ENCODE measurements around the gene AQP2.

Gene AQP2

GRCh38 chr12:49967042-49967776, 16.7 kb downstream of the AQP2 start:
- H3K27me3 ChIP-seq (ENCODE audit: insufficient read depth, low read length), result 0 out of 2 replicates have a peak, but pooled peaks cover 3% of the 10 kb centered on the region

GRCh38 chr12:49967777-49968250, 17.3 kb downstream of the AQP2 start:
- no peak for TF ChIP-seq EZH2 (IDR thresholded peaks at IDR 0.05; ENCODE audit: borderline replicate concordance, low read length)
- no peak for TF ChIP-seq CTCF (IDR thresholded peaks at IDR 0.05; ENCODE audit: low read length)
- Histone ChIP-seq H3K4me1 (ENCODE audit: insufficient read depth, low read length, severe bottlenecking) (peaks cover 9% of the 10 kb centered on the region), H3K4me3 (ENCODE audit: low read depth, low read length, poor library complexity, severe bottlenecking) (peak overlapping the region; percentile 61), H4K20me1 (ENCODE audit: insufficient read depth, low read length) (no peaks in the 10 kb centered on the region), H3K36me3 (ENCODE audit: insufficient read depth, low read length) (no peaks in the 10 kb centered on the region), H3K79me2 (ENCODE audit: insufficient read depth, low read length) (no peaks in the 10 kb centered on the region), H2AFZ (ENCODE audit: low read length) (no peak overlapping the region), H3F3A (ENCODE audit: insufficient read depth, low read length) (no peaks in the 10 kb centered on the region), H3K4me2 (ENCODE audit: low read length) (peak overlapping the region; percentile 86), H3K27me3 (ENCODE audit: insufficient read depth, low read length) (0 out of 2 replicates have a peak, but pooled peaks cover 3% of the 10 kb centered on the region), H3K9me3 (ENCODE audit: low read length) (no peaks in the 10 kb centered on the region), H3K9ac (ENCODE audit: low read length) (no peak overlapping the region; the same call in 1 of the 2 replicates), H3K27ac (ENCODE audit: low read depth, low read length, poor library complexity, severe bottlenecking) (no peak overlapping the region), H3K9me2 (ENCODE audit: low read depth, low read length) (no peaks in the 10 kb centered on the region)

More at GRCh38 chr12:49967042-49967776, 16.7 kb downstream of the AQP2 start:
- peak overlapping the region; percentile 86 for H3K4me2 ChIP-seq (ENCODE audit: low read length)
- H3K9me2 ChIP-seq (ENCODE audit: low read depth, low read length), result no peaks in the 10 kb centered on the region
- no peaks in the 10 kb centered on the region for H3K79me2 ChIP-seq (ENCODE audit: insufficient read depth, low read length)
- H3F3A ChIP-seq (ENCODE audit: insufficient read depth, low read length), result no peaks in the 10 kb centered on the region
- no peaks in the 10 kb centered on the region for H4K20me1 ChIP-seq (ENCODE audit: insufficient read depth, low read length)
- H3K36me3 ChIP-seq (ENCODE audit: insufficient read depth, low read length), result no peaks in the 10 kb centered on the region
- TF ChIP-seq EZH2 (IDR thresholded peaks at IDR 0.05; ENCODE audit: borderline replicate concordance, low read length), result no peak
- TF ChIP-seq CTCF (IDR thresholded peaks at IDR 0.05; ENCODE audit: low read length), result peak; percentile 80
- peak overlapping the region; percentile 61 for H3K4me3 ChIP-seq (ENCODE audit: low read depth, low read length, poor library complexity, severe bottlenecking)
- H3K4me1 ChIP-seq (ENCODE audit: insufficient read depth, low read length, severe bottlenecking), result peaks cover 9% of the 10 kb centered on the region
- H2AFZ ChIP-seq (ENCODE audit: low read length), result 0 out of 2 replicates have a peak overlapping the region, but pooled peaks have one; percentile 45
- H3K9ac ChIP-seq (ENCODE audit: low read length), result peak overlapping the region; percentile 60
- no peak overlapping the region for H3K27ac ChIP-seq (ENCODE audit: low read depth, low read length, poor library complexity, severe bottlenecking)
- no peaks in the 10 kb centered on the region for H3K9me3 ChIP-seq (ENCODE audit: low read length)

GRCh38 chr12:49968471-49968870, 17.9 kb downstream of the AQP2 start:
- Histone ChIP-seq H3K9me3 (ENCODE audit: low read length) (no peaks in the 10 kb centered on the region), H4K20me1 (ENCODE audit: insufficient read depth, low read length) (no peaks in the 10 kb centered on the region), H3K4me2 (ENCODE audit: low read length) (no peak overlapping the region), H3K36me3 (ENCODE audit: insufficient read depth, low read length) (no peaks in the 10 kb centered on the region), H3K4me1 (ENCODE audit: insufficient read depth, low read length, severe bottlenecking) (peaks cover 9% of the 10 kb centered on the region), H3K27me3 (ENCODE audit: insufficient read depth, low read length) (0 out of 2 replicates have a peak, but pooled peaks cover 3% of the 10 kb centered on the region), H3K9me2 (ENCODE audit: low read depth, low read length) (no peaks in the 10 kb centered on the region), H2AFZ (ENCODE audit: low read length) (no peak overlapping the region), H3K79me2 (ENCODE audit: insufficient read depth, low read length) (no peaks in the 10 kb centered on the region), H3K9ac (ENCODE audit: low read length) (no peak overlapping the region), H3K27ac (ENCODE audit: low read depth, low read length, poor library complexity, severe bottlenecking) (no peak overlapping the region), H3F3A (ENCODE audit: insufficient read depth, low read length) (no peaks in the 10 kb centered on the region), H3K4me3 (ENCODE audit: low read depth, low read length, poor library complexity, severe bottlenecking) (no peak overlapping the region)
- TF ChIP-seq EZH2 (IDR thresholded peaks at IDR 0.05; ENCODE audit: borderline replicate concordance, low read length) (no peak), CTCF (IDR thresholded peaks at IDR 0.05; ENCODE audit: low read length) (no peak)

All from OCI-LY1 (cell line).